Gastrocnemius medialis (tissue), 4 donors: ENCODE measurements around the gene SDR42E1.

Experiments used
- CTCF ChIP-seq, 5 experiments: fragments of 450-650 bp in 3 of 5; fragments of 200-600 bp in 2 of 5; sonication (generic) in 2 of 5; IDR thresholded peaks in 4 of 5; conservative IDR thresholded peaks in 1 of 5; 1 replicate in 4 of 5; 2 replicates in 1 of 5; pipeline ENCODE4 v1.5.1; 2016 to 2019; ENCODE audit warnings: antibody characterized with exemption in 5 of 5, mild to moderate bottlenecking in 3 of 5, moderate library complexity in 3 of 5
- POLR2A ChIP-seq, 2 donors: fragments of 450-650 bp; IDR thresholded peaks; one replicate each; pipeline ENCODE4 v1.6.1; 2017; ENCODE audit warnings: antibody characterized with exemption in 2 of 2, mild to moderate bottlenecking in 2 of 2, moderate library complexity in 2 of 2

GRCh38 chr16:82005027-82005830 is 6.0 kb downstream of the SDR42E1 start:
- TF ChIP-seq CTCF (IDR thresholded peaks at IDR 0.05 in 4 of 5, conservative IDR thresholded peaks at IDR 0.05 in 1 of 5) = no peak
- no peak for TF ChIP-seq POLR2A (IDR thresholded peaks at IDR 0.05)
